GM19193 (cell line): ENCODE results near the gene TRIP6.

Experiments used
- POLR2A ChIP-seq: IDR thresholded peaks from 4 replicates; pipeline ENCODE4 v1.6.1; 2011; ENCODE audit not compliant: insufficient read depth, insufficient read length; ENCODE audit errors: extremely low read depth

TRIP6 gene

DNA sequence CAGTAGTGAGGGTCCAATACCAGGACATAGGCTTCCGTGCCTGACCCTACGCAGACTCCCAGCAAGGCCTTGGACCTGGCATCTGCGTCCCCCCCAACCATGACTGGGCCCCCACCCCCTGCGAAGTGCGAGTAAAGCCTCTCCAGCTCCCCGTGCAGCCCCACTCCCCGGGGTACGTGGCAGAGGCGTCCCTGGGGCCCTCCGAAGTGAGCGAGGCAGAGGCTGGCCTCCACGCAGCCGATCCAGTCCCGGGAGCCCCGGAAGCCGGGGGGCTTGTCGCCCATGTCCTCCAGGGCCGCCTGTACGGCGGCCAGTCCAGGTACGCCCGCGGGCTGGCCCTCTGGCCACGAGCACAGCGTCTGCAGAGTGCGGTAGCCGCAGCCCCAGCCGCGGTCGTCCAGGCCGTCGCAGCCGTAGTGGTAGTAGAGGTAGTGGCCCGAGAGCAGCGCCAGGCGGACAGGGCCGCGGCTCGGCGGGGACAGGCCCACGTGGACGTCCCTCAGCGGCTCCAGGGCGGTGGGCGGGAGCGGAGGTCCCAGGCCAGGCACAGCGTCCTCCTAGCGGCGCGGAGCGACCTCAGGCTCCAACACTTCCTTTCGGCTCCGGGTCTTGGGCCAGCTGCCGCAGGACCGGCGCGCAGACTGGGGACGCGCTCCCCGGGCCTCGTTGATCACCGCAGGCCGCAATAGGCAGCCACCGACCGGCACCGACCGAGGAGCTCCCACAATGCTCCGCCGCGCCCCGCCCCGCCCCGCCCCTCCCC is 22.0 kb downstream of the TRIP6 start, which contains the start of gene UFSP1:
UFSP1 (minus strand) TSS at position 728 of the 763 bp plus-strand sequence; CDS start at position 284, 444 bp downstream.
- peak; percentile 66 for TF ChIP-seq POLR2A

DNA sequence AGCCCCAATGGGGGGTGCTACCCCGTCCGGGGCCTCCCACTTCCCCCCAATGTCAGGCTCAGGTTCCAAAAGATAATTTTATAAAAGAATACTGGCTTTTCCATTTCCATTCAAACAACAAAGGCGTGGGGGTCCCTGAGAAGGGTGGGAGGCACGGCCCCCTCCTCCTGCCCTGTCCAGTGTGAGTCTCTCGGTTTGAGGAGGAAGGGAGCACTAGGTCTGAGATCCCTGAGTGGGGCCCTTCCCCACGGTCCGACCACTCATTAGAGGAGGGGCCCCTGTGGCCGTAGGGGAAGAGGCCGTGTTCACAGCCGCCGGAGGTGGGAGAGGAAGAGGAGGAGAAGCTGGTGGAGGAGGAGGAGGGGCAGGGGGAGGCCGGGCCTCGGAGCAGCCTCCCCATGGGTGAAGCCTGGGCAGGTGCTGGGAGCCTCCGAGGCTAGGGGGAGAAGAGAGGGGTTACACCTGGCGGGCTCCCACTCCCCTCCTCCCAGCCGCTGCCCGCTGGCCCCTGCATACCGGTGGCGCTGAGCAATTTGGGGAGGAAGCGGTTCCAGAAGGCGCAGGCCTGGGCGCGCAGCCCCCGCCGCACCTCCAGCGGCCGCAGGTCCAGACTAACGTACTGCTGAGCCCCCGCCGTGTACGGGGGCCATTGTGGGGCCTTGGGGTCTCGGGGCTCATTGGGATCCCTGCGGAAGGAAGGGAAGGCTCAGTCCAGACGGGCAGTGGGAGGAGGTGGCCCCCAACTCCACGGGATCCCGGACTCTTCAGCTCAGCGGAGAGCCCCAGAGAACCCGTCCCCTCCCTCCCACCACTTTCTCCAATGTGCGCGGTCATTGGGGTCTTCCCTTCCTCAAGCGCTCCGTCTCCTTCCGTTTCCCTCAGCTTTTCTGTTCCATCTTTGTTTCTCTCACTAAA is 23.7 kb downstream of the TRIP6 start:
- peak; percentile 29 for TF ChIP-seq POLR2A

DNA sequence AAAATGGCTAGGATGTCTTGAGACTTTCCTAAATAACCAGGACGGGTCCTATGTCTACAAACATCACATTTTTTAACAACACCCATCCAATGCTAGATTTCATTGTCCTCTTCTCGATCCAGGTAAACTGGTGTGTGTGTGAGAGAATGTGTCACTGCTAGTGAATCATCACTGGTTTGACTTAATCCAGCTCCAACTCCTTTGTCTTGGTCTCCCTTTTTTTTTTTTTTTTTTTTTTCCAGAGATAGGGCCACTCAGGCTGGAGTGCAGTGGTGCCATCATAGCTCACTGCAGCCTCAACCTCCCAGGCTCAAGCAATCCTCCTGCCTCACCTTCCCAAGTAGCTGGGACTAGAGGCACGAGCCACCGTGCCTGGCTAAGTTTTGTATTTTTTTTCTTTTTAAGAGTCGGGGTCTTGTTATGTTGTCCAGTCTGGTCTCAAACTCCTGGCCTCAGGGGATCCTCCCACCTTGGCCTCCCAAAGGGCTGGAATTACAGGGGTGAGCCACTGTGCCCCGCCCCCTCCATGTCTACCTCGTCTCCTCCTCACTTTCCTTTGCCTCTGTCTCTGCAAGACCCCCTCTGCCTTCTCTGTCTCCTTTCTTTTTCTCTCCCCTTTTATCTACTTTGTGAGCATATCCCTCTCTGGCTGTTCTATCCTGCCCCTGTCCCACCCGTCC is 24.5 kb downstream of the TRIP6 start:
- no peak for TF ChIP-seq POLR2A

DNA sequence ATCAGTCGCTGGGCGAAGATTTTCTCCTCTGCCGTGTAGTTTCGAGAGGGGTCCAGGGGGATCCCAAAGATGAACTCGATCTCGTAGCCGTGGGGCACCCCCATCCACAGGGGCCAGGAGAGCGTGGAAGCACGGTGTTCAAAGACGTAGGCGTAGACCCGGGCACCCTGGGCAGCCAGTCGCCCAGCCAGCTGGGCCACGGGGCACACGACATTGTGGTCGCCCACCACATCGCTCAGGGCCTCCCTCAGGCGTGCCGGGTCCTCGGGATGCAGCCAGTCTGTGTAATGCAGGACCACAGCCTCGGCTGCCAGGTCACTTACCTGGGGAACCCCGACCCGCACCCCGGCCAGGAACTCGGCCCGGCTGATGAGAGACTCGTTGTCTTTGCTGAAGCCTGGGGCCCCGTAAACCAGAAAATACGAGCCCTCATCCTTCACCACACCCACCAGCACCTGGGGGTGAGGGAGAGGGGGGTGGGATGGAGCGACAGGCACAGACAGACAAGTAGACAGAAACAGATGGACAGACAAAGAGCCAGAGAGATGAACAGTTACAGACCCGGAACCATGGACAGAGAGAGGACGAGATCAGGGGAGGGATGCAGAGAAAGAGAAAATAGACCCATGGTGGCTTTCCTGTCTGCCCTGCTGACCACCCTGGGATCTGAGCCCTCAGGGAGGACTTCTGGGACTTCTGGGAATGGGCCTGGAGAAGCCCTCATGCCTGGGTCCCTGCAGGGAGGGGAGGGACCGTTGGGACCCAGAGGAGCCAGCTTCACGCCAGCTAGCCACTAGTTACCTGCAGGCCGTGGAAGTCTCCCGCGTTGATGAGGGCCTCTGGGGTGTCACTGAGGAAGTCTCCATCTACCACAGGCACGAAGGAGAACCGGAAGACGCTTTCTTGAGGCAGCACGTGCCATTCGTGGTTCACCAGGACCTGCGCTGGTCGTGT is 25.5 kb downstream of the TRIP6 start:
- TF ChIP-seq POLR2A = no peak

DNA sequence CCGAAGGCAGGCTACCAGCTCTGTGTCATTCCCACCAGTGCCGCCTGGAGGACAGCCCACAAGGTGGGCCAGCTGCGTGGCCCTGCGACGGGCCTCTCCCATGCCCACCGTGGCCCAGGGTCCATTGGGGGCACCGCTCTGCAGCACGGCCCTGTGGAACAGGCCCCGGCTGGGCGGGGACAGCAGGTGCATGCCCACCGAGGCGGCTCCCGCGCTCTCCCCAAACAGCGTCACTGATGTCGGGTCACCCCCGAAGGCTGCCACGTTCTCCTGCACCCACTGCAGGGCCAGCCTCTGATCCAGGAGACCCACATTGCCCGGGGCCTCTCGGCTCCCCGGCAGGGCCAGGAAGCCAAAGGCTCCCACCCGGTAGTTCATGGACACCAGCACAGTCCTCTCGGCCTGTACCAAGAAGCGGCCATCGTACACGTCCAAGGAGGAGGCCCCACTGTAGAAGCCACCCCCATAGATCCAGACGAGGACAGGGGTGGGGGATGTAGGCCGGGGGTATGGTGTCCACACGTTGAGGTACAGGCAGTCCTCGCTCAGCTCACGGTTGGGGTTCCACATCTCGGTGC is 26.2 kb downstream of the TRIP6 start:
- TF ChIP-seq POLR2A = no peak

DNA sequence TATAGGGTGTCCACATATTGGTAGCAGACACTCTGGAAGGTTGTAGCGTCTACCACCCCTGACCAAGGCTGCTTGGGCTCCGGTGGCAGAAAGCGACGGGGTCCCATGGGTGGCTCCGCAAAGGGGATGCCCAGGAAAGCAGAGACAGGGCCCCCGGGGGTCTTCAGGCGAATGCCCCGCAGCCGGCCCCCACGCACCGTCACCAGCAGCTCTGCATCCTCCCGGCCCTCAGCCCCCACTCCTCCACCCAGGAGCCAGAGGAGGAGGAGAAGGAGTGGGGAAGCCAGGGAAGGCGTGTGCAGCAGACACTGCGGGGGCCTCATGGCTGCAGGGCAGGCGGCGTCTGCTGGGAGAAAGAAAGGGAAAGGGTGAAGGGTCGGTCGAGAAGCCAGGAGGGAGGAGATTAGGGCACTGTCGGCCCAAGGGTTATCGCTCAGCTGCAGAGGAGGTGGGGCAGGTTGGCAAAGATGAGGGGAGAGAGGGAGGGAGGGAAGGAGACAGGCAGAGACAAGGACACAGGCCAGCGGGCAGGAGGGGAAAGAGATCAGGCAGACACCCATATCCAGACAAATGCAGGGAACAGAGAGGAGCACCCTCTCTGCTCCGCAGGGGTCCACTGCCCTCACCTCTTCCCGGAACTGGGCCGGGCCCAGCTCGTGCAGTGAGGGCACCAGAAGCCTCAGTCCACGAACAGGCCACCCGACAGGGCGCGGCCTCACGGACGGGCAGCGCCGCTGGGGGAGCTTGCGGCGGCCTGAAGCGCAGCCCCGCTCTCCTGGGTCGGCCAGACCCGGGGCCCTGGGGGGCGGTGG is 26.9 kb downstream of the TRIP6 start:
- no peak for TF ChIP-seq POLR2A

DNA sequence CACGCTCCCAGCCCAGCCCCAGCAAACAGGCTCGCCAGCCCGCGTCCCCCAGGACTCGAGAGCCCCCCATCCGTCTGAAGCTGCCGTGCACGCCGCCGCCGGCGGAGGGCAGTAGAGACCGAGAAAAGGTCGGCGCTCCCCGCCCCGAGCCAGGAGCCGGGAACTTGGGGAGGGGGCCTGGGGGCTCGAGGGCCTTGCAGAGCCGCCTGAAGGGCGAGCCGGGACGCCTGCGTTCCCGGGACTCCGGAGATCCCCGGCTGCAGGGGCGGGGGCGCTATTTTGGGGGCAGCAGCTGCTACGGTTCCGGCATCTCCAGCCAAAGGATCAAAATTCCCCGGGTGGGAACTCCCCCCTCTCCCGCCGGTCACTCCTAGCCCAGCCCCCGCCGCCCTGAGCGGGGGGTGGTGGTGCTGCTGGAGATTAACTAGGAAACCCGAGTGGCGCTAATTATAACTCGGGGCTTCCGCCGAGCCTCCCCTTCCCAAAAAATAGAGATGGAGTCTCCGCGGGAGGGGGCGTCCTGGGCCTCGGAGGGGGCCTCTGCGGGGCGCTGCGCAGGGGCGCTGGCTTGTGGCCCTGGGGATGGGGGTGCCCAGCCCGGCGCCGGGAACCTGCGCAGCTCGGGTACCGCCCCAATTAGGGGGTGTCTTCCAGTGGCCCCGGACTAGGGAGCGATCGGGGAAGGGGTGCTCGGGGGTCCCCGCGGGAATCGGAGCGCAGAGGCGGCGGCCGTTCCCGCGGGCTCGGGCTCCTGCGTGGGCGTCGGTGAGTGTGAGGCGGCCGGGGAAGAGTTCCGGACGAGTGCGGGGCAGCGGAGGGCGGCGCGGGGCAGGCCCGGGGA is 27.9 kb downstream of the TRIP6 start:
- TF ChIP-seq POLR2A = no peak

DNA sequence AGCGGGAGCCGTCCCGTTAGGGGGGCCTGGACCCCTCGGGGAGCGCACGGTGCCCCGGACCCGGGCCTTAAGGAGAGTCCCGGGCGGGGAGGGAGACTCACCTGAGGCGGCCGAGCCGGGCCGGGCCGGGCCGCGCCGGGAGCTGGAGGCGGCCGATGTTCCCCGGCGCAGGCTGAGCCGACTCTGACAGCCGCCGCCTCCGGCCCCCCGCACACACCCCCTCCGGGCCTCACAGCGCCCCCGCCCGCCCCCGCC is 28.4 kb downstream of the TRIP6 start, which contains the start of gene ACHE:
ACHE (minus strand) TSS at position 188 of the 255 bp plus-strand sequence. CDS start 1,656 bp downstream, outside the sequence.
- TF ChIP-seq POLR2A = no peak

DNA sequence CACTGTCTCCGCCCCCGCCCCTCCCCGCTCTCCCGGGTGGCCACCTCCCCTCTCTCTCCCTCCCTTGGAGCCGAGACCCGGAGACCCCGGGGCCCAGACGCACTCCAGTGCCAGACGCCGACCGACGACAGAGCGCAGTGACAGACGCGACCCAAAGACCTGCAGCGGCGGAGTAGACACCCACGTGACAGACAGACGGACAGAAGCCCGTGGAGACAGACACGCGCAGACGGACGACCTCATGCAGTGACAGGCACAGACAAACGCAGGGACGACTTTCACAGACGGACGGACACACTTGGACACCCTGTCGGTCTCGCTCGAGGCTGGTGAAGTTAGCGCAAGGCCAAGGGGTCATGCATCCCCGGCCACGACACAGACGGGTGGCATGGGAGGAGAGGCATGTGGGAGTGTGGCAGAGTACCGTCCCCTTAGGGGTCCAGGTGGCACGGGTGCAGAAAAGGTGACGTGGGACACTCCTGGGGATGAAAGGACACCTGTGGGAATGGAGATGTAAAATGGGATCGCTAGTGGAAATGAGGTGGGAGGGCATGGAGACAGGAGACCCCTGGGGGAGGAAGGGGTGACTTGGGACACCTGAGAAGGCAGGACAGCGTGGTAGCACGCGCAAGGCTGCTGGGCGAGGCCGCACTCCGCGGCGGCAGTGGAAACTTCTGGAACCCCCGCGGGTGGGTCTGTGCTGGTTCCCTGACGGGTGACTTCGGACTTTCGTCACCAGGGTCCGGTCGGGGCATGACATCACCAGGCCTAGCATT is 29.0 kb downstream of the TRIP6 start:
- no peak for TF ChIP-seq POLR2A

DNA sequence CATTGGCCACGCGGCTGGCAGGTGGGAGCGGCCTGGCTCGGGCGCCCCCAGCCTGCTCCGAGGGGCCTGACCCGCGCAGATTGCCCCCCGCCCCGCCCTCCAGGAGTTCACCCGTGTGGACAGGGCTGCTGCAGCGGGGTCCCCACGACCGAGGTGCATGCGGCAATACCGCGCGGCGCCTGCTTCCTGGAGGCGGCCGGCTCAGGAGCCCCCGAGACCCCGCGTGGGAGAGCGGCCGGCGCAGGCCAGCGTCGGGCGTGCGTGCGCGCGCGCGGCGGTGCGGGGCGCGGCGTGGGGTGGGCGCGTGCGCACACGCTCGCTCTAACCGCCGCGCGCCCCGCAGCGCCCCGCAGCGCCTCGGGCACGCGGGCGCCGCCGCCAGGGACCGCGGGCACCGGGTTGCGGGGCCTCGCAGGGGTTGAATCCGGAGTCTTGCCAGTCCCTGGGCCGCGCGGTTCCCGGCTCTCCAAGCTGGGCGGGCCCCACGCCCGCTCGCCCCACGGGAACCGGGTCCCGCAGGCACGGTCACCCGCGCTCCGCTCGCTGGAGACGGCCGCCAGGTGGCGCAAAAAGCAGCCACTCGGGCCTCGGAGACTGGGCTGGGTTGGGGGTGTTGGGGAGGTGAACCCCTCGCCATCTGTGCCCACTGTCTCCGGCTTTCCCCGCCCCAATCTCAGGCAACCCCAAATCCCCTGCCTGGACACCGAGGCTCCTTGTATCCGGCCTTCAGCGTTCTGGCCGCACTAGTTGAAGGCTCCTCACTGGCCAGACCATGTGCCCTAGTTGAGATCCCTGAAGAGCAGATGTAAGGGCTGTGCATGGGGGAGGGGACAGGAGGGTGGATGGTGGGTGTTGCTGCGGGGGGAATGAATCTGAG is 29.8 kb downstream of the TRIP6 start:
- no peak for TF ChIP-seq POLR2A
